ENCODE measurements around the gene MAN1C1.

- no peak for TF ChIP-seq CTCF (IDR thresholded peaks at IDR 0.05)
- no peak for TF ChIP-seq REST (IDR thresholded peaks at IDR 0.05; ENCODE audit: insufficient read depth in 1 of 2, low read depth in 2 of 2, low read length in 1 of 2)
Measured at GRCh38 chr1:25676488-25676887, 59.9 kb downstream of the MAN1C1 start.
